ENCODE measurements around the gene RNF8.

RNF8 gene

GRCh38 chr6:37435373-37435772 is 81.6 kb downstream of the RNF8 start (continued):
- TF ChIP-seq ZBTB44 (tag by site-specific recombination; IDR thresholded peaks at IDR 0.05) (no peak), ZNF280D (tag by site-specific recombination; IDR thresholded peaks at IDR 0.05) (no peak), INSM2 (tag by site-specific recombination; IDR thresholded peaks at IDR 0.05) (no peak), ZNF776 (tag by site-specific recombination; IDR thresholded peaks at IDR 0.05; ENCODE audit: borderline replicate concordance) (no peak), SCRT2 (tag by site-specific recombination; IDR thresholded peaks at IDR 0.05) (no peak), ZNF600 (tag by site-specific recombination; IDR thresholded peaks at IDR 0.05) (no peak), ZNF48 (tag by site-specific recombination; IDR thresholded peaks at IDR 0.05) (no peak), ZNF404 (tag by site-specific recombination; IDR thresholded peaks at IDR 0.05) (no peak), ZNF433 (tag by site-specific recombination; IDR thresholded peaks at IDR 0.05; ENCODE audit: low read depth) (no peak), ZNF426 (tag by site-specific recombination; IDR thresholded peaks at IDR 0.05) (no peak)

- POLR2A ChIA-PET: no interaction called here
- Histone ChIP-seq H3K4me3 (ENCODE audit: low read depth, low read length) (no peak overlapping the region), H3K9me3 (ENCODE audit: control insufficient read depth, insufficient read depth, low read depth, low read length) (no peaks in the 10 kb centered on the region), H3K36me3 (ENCODE audit: control insufficient read depth in 2 of 2, insufficient read depth in 1 of 2, low read length in 2 of 2) (peaks cover 20 to 54% of the 10 kb centered on the region in 2 experiments), H3K27ac (ENCODE audit: extremely low read depth, low read depth, low read length) (no peak overlapping the region), H3K4me1 (ENCODE audit: control insufficient read depth, insufficient read depth, low read length) (peaks cover 14% of the 10 kb centered on the region)
- no peak for TF ChIP-seq ZNF221 (tag by site-specific recombination; IDR thresholded peaks at IDR 0.05; ENCODE audit: borderline replicate concordance)
- TF ChIP-seq ZNF645 (tag by site-specific recombination; IDR thresholded peaks at IDR 0.05): no peak
- TF ChIP-seq ZNF830 (tag by site-specific recombination; IDR thresholded peaks at IDR 0.05; ENCODE audit: low read depth): no peak
- TF ChIP-seq ZNF37A (tag by site-specific recombination; IDR thresholded peaks at IDR 0.05): no peak
- CTCF ChIA-PET: no interaction called here
Measured at GRCh38 chr6:37435816-37436215, 82.0 kb downstream of the RNF8 start.

- ChIA-PET POLR2A (no interaction called here), CTCF (no interaction called here)
- H3K9me3 ChIP-seq (ENCODE audit: control insufficient read depth, insufficient read depth, low read depth, low read length): no peaks in the 10 kb centered on the region
- H3K27ac ChIP-seq (ENCODE audit: extremely low read depth, low read depth, low read length): no peak overlapping the region
- H3K4me1 ChIP-seq (ENCODE audit: control insufficient read depth, insufficient read depth, low read length): peaks cover 13% of the 10 kb centered on the region
- no peak overlapping the region for H3K4me3 ChIP-seq (ENCODE audit: low read depth, low read length)
- peaks cover 28 to 75% of the 10 kb centered on the region in 2 experiments for H3K36me3 ChIP-seq (ENCODE audit: control insufficient read depth in 2 of 2, insufficient read depth in 1 of 2, low read length in 2 of 2)
- TF ChIP-seq ZNF362 (tag by site-specific recombination; IDR thresholded peaks at IDR 0.05) (no peak), REST (tag by site-specific recombination; IDR thresholded peaks at IDR 0.05) (no peak), ZNF776 (tag by site-specific recombination; IDR thresholded peaks at IDR 0.05; ENCODE audit: borderline replicate concordance) (no peak), ZNF791 (tag by site-specific recombination; IDR thresholded peaks at IDR 0.05) (no peak), ZNF366 (tag by site-specific recombination; conservative IDR thresholded peaks at IDR 0.05) (no peak), ZNF530 (tag by site-specific recombination; IDR thresholded peaks at IDR 0.05; ENCODE audit: low read depth) (no peak), ZNF645 (tag by site-specific recombination; IDR thresholded peaks at IDR 0.05) (no peak), ZNF121 (tag by site-specific recombination; IDR thresholded peaks at IDR 0.05) (no peak)
Measured at GRCh38 chr6:37438930-37439329, 85.1 kb downstream of the RNF8 start.

Data from HEK293 (cell line).